A673 (cell line): ENCODE data around the gene ZNF584.
"Not testable (repeated sequence)": the region's sequence is repeated elsewhere in the genome, so short reads cannot be mapped to it uniquely, and the experiment has no call there.

Experiments used
- CTCF ChIP-seq: fragments of 300-800, 200-600 bp; sonication (generic); conservative IDR thresholded peaks from 2 replicates; pipeline ENCODE4 v1.5.1; 2017; ENCODE audit warnings: low read depth, mild to moderate bottlenecking, antibody characterized with exemption, low read length, moderate library complexity, mixed read lengths
- EZH2 ChIP-seq: fragments of 200-600 bp; sonication (generic); IDR thresholded peaks from 2 replicates; pipeline ENCODE4 v1.6.1; 2017; ENCODE audit warnings: borderline replicate concordance, low read depth, mild to moderate bottlenecking, mixed read lengths, antibody characterized with exemption, low read length; ENCODE audit not compliant: poor library complexity, severe bottlenecking

DNA sequence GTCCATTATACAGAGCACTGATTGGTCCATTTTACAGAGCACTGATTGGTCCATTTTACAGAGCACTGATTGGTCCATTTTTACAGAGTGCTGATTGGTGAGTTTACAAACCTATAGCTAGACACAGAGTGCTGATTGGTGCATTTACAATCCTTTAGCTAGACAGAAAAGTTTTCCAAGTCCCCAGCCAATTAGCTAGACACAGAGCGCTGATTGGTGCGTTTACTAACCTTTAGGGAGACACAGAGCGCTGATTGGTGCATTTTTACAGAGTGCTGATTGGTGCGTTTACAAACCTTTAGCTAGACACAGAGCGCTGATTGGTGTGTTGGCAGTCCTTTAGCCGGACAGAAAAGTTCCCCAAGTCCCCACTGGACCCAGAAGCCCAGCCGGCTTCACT is 34.5 kb downstream of the ZNF584 start:
- TF ChIP-seq CTCF, EZH2: not testable (repeated sequence)
